NCI-H82 (cell line): ENCODE measurements around the gene AMOTL1.

ENCODE experiments used
- DNase-seq: peaks from one replicate; lab custom pipeline; 2025; lab: John Stamatoyannopoulos, UW

The AMOTL1 gene

GRCh38 chr11:94767701-94768601 lies at the start of gene AMOTL1:
AMOTL1 (plus strand) TSS chr11:94768356; CDS start chr11:94768512, 156 bp downstream.
- DNase-seq = peak; percentile 95

GRCh38 chr11:94719876-94720275 lies 48.3 kb upstream of the AMOTL1 start:
- DNase-seq = no peak

DNA sequence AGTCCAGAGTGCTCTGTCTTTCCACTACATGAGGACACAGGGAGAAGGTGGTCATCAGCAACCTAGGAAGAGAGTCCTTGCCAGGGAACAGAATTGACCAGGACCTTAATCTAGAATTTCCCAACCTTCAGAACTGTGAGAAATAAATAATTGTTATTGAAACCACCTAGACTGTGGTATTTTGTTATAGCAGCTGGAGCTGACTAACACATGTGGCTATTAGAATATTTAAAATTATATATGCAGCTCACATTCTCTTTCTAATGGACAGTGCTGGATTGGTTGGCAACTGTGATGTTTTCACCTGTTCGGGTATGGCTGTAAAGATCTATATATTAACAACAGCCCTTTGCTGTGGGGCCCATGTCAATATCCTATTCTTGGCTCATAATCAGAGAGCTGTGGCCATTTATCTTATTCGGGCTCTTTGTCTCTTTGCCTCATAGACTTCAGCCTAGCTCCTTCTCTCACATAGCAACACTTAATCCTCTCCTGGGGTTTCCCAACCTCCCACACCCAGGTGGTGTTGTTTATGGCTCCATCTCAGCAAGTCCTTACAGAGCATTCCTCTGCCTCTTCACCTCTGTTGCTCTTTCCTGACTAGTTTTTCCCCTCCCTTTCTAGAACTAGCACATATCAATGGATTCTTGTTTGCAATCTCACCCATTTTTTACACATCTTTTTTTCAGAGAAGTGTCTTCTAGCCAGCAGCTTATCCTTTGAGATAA lies 46.4 kb upstream of the AMOTL1 start:
- peak; percentile 36 for DNase-seq

GRCh38 chr11:94722735-94723134 lies 45.4 kb upstream of the AMOTL1 start:
- DNase-seq = no peak

DNA sequence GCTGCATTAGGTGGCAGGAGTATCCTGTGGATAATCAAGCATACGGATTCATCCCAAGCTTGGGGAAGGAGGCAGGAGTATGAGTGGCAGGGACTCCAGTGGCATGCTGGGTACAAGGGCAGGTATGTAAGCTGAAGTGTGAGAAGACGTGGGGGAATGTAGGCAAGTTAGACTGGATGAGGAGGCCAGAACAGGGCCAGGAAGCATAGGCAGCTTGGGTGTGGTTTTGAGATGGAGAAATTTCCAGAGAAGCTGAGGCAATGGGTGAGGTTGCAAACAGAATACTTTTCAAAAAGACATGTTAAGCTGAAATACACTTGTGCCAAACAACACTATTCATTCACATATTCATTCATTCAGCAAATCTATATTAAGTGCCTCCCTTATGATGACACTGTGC lies 43.1 kb upstream of the AMOTL1 start:
- DNase-seq = no peak

DNA sequence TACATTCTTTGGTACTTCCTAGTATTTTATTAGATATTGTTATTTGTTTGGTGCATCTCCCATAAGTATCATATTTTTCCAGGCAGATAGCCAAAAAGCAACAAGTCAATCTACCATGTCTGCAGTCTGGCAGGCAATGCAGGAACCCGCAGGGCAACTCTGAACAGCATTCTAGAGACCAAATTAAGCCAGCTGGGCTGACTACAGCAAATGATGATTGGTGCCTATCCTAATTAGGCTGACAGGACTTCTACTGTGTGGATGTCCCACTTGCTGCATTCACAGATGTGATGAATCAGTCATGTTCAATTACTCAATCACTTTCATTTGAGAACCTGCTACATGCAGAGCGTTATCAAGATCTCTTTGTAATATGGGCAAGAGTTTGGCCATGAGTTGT lies 40.3 kb upstream of the AMOTL1 start:
- no peak for DNase-seq

DNA sequence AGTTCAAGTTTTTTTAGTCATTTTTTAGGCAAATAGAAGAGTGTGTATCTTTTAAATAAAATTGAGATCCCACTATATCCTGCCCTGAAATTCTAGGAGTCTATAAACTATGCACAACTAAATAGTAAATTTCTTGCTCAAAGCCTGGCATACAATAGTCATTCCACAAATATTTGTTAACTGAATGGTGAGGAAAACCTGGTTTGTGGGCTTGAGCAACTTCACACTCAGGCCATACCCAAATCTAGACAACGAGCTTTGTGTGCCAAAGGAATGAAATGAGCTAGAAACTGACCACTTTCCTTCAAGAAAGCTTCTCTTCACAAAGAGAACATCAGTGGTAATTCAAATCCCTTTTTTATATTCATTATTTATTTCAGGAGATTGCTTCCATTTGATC lies 39.6 kb upstream of the AMOTL1 start:
- no peak for DNase-seq

- no peak for DNase-seq
These were observed 39.0 kb upstream of the AMOTL1 start for GRCh38 chr11:94728966-94729751.

DNA sequence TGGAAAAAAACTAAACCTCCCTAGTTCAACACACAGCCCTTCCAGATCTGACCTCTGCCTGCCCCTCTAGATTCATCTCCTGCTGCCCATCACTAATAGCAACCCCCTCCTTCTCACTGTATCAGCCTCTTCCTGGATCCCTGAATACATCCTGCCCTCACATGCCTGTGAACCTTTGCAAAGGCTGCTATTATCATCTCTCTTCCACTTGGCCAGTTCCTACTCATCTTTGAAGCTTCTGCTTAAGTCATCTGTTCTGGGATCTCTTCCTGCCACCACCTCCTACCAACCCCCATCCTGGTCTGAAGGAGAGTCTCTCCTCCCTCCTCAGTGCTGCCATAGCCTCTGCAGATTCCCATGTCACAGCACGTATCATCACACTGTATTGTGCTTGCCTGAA lies 38.0 kb upstream of the AMOTL1 start:
- no peak for DNase-seq

DNA sequence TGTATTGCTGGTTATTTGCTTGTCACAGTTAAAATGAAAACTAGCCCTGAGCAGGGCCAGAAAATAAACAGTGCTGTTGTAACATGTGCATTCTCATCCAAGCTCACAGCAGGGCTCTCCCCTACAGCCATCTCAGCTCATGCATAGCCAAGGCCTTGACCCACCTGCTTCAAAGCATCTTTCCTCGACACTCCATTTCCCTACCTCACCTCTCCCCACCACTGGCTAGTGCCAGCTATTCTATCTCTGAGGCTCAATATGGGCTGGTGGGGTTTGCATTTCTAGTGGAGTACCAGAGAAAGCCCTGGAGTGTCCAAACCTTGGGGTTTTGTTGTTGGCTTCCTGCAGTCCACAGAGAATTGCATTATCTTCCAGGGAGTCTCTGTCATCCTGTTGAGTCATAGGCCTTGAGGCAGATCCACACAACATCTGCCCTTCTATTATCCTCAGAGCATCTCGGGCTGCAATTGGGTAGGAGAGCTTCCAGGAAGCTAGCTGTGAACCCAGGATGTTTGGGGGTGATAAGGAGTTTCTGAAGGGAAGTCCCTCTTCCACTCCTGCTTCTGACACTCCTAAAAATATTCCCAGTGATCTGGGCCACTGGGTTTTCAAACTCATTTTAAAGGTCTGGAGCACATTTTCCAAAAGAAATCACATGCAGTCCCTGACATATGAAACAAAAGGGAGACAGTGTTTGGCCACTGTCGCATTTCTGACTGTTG lies 36.1 kb upstream of the AMOTL1 start:
- DNase-seq = peak; percentile 70

DNA sequence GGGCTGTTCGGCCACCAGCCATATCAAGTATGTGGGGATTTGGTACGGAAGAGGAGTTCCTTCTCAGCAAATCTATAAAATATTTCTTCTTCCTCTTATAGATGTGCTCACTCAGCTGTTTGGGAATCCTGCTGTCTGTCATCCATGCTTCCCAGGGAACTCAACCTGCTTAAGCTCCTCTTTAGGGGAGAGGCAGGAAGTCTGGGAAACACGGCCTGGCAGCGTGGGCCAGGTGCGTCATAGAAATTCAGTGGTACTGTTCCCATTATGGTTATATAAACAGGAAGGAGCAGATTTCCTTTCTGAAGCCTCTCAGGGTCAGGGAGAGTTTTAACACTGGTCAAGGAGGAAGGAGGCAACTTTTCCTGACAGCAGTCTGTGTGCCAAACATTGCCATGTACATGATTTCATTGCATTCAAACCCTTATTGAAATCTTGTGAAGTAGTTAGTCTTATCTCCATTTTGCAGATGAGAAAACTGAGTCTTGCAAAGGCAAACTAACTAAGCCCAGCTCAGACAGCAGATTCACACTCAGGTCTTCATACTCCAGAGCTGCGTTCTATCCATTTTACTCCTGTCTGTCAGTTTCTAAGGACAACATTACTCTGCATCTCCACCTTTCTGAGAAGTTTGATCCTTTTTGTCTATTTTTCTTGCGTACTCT lies 35.4 kb upstream of the AMOTL1 start:
- peak; percentile 50 for DNase-seq

GRCh38 chr11:94734563-94735275 lies 33.4 kb upstream of the AMOTL1 start:
- DNase-seq = peak; percentile 87

GRCh38 chr11:94735907-94736306 lies 32.2 kb upstream of the AMOTL1 start:
- peak; percentile 15 for DNase-seq

GRCh38 chr11:94737171-94737611 lies 31.0 kb upstream of the AMOTL1 start:
- DNase-seq = no peak

DNA sequence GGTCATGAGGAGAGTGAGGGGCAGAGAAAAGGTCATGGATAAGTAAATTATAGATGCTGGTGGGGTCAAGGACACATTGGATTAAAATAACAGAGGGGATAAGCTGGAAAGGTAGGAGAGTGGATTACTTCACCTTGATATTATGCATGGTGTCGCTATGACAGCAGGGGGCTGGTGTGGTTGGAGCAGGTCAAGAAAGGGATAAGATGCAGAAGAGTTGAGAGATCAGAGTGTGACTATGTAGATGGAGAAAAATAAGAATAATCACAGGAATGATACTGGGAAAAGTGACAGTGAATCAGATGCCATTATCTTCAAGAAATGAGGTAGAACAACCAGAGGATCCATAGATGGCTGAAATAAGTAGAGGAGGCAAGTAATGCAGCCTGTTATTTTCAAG lies 29.4 kb upstream of the AMOTL1 start:
- peak; percentile 17 for DNase-seq

DNA sequence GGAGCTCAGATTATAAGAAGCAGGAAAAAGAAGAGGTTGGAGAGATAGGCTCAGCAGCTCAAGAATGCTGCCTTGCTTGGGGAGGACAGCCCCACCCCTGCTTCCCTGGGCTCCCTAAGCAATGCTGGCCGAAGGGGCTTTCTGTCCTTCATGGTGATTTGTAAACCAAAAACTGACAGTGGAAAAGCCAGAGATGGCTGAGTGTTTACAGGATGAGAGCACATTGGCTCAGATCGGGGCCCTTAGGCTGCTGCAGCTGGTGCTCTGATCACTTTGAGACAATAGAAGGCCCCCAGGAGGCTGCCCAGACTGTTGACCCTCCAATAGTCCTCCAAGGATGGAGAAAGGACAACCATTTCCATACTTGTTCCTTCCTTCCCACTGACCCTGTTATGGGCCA lies 28.8 kb upstream of the AMOTL1 start:
- no peak for DNase-seq

DNA sequence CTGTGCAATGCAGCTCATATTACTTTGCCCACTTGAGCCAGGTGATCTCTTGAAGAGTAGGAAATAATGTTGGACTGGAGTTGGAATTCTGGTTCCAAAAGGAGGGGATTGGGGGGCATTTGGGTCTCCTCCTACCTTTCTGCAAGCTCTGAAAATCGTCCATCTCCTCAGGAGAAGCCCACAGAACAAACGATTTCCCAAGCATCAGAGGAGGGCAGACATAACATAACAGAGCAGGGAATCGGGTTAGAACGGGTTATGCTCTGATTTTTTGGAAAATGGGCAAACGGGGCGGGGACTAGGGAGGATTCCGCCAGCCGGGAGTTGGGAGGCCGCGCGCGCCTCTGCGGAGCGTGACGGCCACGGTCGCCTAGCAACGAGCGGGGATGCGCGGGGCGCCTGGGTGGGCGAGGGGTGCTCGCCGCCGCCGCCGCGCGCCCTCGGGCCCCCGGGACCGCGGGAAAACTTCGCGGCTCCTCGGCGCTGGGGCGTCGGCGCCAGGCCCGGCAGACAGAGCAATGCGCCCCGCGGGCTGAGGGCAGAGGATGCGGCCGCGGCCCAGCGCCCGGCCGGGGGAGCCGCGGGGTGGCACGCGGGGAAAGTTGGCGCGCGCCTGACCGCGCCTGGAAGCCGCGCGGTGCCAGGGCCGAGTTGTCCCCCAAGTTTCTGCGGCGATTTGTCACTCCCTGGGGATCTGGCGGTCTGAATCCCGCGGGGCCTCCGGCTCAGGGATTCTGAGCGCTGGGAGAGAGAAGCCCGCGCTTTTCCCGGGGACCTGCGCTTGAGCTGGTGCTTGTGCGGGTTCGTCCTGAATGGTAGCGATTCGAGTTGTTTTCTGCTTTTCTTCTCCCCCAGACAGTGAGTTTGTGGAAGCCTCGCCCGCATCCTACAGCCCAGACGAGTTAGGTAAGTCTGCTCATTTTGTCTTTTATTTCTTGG lies 27.8 kb upstream of the AMOTL1 start:
- DNase-seq = peak; percentile 62

GRCh38 chr11:94741022-94741679 lies 27.0 kb upstream of the AMOTL1 start:
- peak; percentile 76 for DNase-seq

GRCh38 chr11:94742665-94743064 lies 25.5 kb upstream of the AMOTL1 start:
- DNase-seq = no peak
